ENCODE data around the gene FSD1. TPM values are rescaled to one million over a fixed set of nuclear protein-coding genes. Genes with fewer than 3 reads are reported as not detected.

FSD1 gene
- total and polyA plus RNA-seq, 9 of the 15 experiments (the other 6 are each of a cell fraction or from before 2014, with no cell fraction given) = 0.11 to 1.9 (median 0.94) TPM; not detected in 1

DNA sequence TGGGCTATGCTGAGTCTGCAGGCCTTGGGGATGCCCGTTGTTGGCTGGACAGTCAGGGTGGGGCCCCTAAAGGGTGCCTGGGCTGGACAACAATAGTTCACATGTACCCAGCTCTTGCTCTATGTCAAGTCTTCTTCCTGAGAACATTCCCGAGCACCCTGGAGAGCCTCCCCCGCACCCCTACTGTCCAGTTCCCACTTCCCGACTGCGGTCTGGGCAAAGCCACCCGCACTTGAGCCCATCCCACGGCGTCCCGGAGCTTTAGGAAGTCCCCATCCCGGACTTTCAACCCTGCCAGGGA is 37.9 kb downstream of the FSD1 start (continued):
- TF ChIP-seq, protein P1, sequence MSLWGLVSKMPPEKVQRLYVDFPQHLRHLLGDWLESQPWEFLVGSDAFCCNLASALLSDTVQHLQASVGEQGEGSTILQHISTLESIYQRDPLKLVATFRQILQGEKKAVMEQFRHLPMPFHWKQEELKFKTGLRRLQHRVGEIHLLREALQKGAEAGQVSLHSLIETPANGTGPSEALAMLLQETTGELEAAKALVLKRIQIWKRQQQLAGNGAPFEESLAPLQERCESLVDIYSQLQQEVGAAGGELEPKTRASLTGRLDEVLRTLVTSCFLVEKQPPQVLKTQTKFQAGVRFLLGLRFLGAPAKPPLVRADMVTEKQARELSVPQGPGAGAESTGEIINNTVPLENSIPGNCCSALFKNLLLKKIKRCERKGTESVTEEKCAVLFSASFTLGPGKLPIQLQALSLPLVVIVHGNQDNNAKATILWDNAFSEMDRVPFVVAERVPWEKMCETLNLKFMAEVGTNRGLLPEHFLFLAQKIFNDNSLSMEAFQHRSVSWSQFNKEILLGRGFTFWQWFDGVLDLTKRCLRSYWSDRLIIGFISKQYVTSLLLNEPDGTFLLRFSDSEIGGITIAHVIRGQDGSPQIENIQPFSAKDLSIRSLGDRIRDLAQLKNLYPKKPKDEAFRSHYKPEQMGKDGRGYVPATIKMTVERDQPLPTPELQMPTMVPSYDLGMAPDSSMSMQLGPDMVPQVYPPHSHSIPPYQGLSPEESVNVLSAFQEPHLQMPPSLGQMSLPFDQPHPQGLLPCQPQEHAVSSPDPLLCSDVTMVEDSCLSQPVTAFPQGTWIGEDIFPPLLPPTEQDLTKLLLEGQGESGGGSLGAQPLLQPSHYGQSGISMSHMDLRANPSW (CRISPR knock-in tag; IDR thresholded peaks at IDR 0.05) = no peak
- TF ChIP-seq NR2C1 (IDR thresholded peaks at IDR 0.05) (no peak), NR2C1 (tag; IDR thresholded peaks at IDR 0.05) (no peak), NFYB (IDR thresholded peaks at IDR 0.05; ENCODE audit: extremely low read depth, insufficient read length) (no peak), IRF2 (CRISPR knock-in tag; IDR thresholded peaks at IDR 0.05) (no peak), OTX1 (CRISPR knock-in tag; IDR thresholded peaks at IDR 0.05) (no peak), ZNF717 (CRISPR knock-in tag; IDR thresholded peaks at IDR 0.05) (no peak), ZNF174 (CRISPR knock-in tag; IDR thresholded peaks at IDR 0.05) (no peak), HOXB6 (CRISPR knock-in tag; IDR thresholded peaks at IDR 0.05; ENCODE audit: borderline replicate concordance) (no peak)
- TF ChIP-seq, protein P2, sequence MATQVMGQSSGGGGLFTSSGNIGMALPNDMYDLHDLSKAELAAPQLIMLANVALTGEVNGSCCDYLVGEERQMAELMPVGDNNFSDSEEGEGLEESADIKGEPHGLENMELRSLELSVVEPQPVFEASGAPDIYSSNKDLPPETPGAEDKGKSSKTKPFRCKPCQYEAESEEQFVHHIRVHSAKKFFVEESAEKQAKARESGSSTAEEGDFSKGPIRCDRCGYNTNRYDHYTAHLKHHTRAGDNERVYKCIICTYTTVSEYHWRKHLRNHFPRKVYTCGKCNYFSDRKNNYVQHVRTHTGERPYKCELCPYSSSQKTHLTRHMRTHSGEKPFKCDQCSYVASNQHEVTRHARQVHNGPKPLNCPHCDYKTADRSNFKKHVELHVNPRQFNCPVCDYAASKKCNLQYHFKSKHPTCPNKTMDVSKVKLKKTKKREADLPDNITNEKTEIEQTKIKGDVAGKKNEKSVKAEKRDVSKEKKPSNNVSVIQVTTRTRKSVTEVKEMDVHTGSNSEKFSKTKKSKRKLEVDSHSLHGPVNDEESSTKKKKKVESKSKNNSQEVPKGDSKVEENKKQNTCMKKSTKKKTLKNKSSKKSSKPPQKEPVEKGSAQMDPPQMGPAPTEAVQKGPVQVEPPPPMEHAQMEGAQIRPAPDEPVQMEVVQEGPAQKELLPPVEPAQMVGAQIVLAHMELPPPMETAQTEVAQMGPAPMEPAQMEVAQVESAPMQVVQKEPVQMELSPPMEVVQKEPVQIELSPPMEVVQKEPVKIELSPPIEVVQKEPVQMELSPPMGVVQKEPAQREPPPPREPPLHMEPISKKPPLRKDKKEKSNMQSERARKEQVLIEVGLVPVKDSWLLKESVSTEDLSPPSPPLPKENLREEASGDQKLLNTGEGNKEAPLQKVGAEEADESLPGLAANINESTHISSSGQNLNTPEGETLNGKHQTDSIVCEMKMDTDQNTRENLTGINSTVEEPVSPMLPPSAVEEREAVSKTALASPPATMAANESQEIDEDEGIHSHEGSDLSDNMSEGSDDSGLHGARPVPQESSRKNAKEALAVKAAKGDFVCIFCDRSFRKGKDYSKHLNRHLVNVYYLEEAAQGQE (IDR thresholded peaks at IDR 0.05; ENCODE audit: borderline replicate concordance) = no peak
- TF ChIP-seq, protein P2 (CRISPR knock-in tag; IDR thresholded peaks at IDR 0.05; ENCODE audit: low read depth) = 0 out of 2 replicates have a peak, but pooled peaks have one; percentile 81
- TF ChIP-seq, protein P3, sequence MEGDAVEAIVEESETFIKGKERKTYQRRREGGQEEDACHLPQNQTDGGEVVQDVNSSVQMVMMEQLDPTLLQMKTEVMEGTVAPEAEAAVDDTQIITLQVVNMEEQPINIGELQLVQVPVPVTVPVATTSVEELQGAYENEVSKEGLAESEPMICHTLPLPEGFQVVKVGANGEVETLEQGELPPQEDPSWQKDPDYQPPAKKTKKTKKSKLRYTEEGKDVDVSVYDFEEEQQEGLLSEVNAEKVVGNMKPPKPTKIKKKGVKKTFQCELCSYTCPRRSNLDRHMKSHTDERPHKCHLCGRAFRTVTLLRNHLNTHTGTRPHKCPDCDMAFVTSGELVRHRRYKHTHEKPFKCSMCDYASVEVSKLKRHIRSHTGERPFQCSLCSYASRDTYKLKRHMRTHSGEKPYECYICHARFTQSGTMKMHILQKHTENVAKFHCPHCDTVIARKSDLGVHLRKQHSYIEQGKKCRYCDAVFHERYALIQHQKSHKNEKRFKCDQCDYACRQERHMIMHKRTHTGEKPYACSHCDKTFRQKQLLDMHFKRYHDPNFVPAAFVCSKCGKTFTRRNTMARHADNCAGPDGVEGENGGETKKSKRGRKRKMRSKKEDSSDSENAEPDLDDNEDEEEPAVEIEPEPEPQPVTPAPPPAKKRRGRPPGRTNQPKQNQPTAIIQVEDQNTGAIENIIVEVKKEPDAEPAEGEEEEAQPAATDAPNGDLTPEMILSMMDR (IDR thresholded peaks at IDR 0.05 in 2 of 3, conservative IDR thresholded peaks at IDR 0.05 in 1 of 3; ENCODE audit: insufficient read depth in 2 of 3, low read depth in 1 of 3, low read length in 3 of 3) = 0 out of 6 replicates have a peak, but pooled peaks of 1 of the 3 experiments have one; percentile 8
- TF ChIP-seq, protein P4, sequence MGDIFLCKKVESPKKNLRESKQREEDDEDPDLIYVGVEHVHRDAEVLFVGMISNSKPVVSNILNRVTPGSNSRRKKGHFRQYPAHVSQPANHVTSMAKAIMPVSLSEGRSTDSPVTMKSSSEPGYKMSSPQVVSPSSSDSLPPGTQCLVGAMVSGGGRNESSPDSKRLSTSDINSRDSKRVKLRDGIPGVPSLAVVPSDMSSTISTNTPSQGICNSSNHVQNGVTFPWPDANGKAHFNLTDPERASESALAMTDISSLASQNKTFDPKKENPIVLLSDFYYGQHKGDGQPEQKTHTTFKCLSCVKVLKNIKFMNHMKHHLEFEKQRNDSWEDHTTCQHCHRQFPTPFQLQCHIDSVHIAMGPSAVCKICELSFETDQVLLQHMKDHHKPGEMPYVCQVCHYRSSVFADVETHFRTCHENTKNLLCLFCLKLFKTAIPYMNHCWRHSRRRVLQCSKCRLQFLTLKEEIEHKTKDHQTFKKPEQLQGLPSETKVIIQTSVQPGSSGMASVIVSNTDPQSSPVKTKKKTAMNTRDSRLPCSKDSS (IDR thresholded peaks at IDR 0.05; ENCODE audit: low read depth, partially characterized antibody) = no peak
